ENCODE measurements around the gene METTL25B.
A peak's percentile ranks its signal among the peaks of the same experiment; 100 is the strongest.

- peak in 5 of 12 donors; percentile 14 to 27 (median 18) for TF ChIP-seq CTCF (IDR thresholded peaks at IDR 0.05)
- TF ChIP-seq POLR2A (IDR thresholded peaks at IDR 0.05) = peak in 1 of 2 donors; percentile 60
Measured at GRCh38 chr1:156746728-156747631, 18.7 kb downstream of the METTL25B start.
